ENCODE data around the gene CYREN. TPM values are rescaled to one million over a fixed set of nuclear protein-coding genes. Genes with fewer than 3 reads are reported as not detected.

CYREN gene
- total and polyA plus RNA-seq, 2 donors from 2014 or later = 39.4 to 89.3 TPM

DNA sequence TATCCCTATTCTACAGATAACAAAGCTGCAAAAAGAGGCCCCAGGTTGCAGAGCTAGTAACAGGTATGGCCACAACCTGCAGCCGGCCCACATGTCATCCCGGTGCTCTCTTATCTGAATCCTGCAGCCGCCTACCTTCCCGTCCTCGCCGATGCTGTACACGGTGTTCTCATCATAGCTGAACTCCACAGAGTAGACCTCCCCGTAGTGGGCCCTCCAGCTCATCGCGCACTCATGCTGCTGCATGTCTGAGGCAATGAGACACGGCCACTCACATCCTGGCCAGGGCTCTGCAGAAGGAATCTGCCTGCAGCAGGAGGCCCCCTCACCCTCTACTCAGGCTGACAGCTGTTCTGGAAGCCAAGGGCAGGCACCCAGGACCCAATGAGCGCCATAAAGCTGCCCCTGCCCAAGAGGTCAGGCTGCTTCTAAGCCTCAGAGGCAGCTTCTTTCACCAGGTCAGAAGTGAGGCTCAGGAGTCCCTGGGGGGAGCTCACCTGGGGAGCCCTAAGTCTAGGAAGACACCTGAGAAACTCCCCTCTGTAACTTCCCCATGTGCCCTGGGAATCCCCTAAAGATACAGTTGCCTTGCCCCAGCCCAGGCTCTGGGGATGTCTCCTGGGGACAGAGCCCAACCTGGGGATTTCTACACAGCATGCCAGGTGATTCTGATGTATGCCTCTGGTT lies 17.9 kb upstream of the CYREN start:
- no peak for FAIRE-seq
- intact Hi-C loops (cut with DNase I) = no loop called here
- H3K36me3 ChIP-seq (ENCODE audit: control insufficient read depth in 2 of 3, insufficient read depth in 3 of 3, low read length in 3 of 3) = peaks cover 6 to 86% (median 52%) of the 10 kb centered on the region in 3 donors
- no peak overlapping the region for H3K4me3 ChIP-seq (ENCODE audit: low read length in 3 of 3)
- H3K9me3 ChIP-seq (ENCODE audit: control insufficient read depth in 2 of 3, insufficient read depth in 1 of 3, low read length in 3 of 3) = no peaks in the 10 kb centered on the region
- no peaks in the 10 kb centered on the region for H3K4me1 ChIP-seq (ENCODE audit: control insufficient read depth in 2 of 3, insufficient read depth in 2 of 3, low read depth in 1 of 3, low read length in 3 of 3)
- no peak overlapping the region for H3K9ac ChIP-seq (ENCODE audit: low read length in 3 of 3)
- DNase-seq = no peak
- TF ChIP-seq, protein P1, sequence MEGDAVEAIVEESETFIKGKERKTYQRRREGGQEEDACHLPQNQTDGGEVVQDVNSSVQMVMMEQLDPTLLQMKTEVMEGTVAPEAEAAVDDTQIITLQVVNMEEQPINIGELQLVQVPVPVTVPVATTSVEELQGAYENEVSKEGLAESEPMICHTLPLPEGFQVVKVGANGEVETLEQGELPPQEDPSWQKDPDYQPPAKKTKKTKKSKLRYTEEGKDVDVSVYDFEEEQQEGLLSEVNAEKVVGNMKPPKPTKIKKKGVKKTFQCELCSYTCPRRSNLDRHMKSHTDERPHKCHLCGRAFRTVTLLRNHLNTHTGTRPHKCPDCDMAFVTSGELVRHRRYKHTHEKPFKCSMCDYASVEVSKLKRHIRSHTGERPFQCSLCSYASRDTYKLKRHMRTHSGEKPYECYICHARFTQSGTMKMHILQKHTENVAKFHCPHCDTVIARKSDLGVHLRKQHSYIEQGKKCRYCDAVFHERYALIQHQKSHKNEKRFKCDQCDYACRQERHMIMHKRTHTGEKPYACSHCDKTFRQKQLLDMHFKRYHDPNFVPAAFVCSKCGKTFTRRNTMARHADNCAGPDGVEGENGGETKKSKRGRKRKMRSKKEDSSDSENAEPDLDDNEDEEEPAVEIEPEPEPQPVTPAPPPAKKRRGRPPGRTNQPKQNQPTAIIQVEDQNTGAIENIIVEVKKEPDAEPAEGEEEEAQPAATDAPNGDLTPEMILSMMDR (IDR thresholded peaks at IDR 0.05; ENCODE audit: borderline replicate concordance, extremely low read depth, insufficient read depth) = no peak
- no peak overlapping the region for H3K27ac ChIP-seq (ENCODE audit: low read depth in 2 of 2, low read length in 2 of 2)
- no peaks in the 10 kb centered on the region for H3K27me3 ChIP-seq (ENCODE audit: control insufficient read depth, insufficient read depth, low read length)

DNA sequence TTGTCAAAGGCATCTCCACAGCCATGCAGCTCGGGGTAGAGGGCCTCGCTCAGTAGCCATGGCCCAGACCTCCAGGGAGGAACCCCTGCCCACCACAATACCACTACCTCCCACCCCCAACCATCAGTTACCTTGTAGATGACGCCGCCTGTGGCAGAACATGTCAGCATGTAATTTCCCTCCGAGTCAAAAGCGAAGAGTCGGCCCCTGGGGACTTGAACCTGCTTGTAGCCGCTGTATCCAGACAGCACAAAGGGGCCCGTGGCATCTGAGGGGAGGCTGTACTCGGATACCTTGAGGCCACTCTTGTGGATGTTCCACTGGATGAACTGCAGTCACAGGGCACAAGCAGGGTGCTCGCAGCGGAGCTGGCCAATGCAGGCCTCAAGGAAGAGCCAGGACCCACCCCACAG lies 16.3 kb upstream of the CYREN start:
- Histone ChIP-seq H3K9me3 (ENCODE audit: control insufficient read depth in 2 of 3, insufficient read depth in 1 of 3, low read length in 3 of 3) (peaks cover 0 to 5% (median 0%) of the 10 kb centered on the region in 3 donors), H3K4me1 (ENCODE audit: control insufficient read depth in 2 of 3, insufficient read depth in 2 of 3, low read depth in 1 of 3, low read length in 3 of 3) (no peaks in the 10 kb centered on the region), H3K27ac (ENCODE audit: low read depth in 2 of 2, low read length in 2 of 2) (no peak overlapping the region), H3K4me3 (ENCODE audit: low read length in 3 of 3) (no peak overlapping the region), H3K27me3 (ENCODE audit: control insufficient read depth, insufficient read depth, low read length) (no peaks in the 10 kb centered on the region), H3K9ac (ENCODE audit: low read length in 3 of 3) (no peak overlapping the region), H3K36me3 (ENCODE audit: control insufficient read depth in 2 of 3, insufficient read depth in 3 of 3, low read length in 3 of 3) (peaks cover 8 to 89% (median 51%) of the 10 kb centered on the region in 3 donors)
- TF ChIP-seq, protein P1 (IDR thresholded peaks at IDR 0.05; ENCODE audit: borderline replicate concordance, extremely low read depth, insufficient read depth) = no peak
- DNase-seq (peak in 1 of 5 donors; percentile 22), FAIRE-seq (no peak)
- intact Hi-C loops (cut with DNase I) = no loop called here

DNA sequence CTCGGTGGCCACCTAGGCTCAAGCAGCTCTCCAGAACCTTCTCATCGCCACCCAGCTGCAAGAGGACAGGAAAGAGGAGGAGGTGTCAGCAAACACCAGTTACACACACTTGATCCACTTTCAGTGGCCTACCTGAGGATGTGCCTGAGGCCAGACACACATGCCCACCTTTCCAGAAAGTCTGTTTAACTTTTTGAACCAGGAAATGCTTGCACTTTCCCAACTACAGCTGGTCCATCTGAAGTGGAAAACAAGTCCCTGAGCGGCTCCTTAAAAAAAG lies 15.7 kb upstream of the CYREN start:
- intact Hi-C loops (cut with DNase I) = no loop called here
- Histone ChIP-seq H3K27ac (ENCODE audit: low read depth in 2 of 2, low read length in 2 of 2) (no peak overlapping the region), H3K9me3 (ENCODE audit: control insufficient read depth in 2 of 3, insufficient read depth in 1 of 3, low read length in 3 of 3) (peaks cover 3 to 10% (median 5%) of the 10 kb centered on the region in 3 donors), H3K27me3 (ENCODE audit: control insufficient read depth, insufficient read depth, low read length) (no peaks in the 10 kb centered on the region), H3K36me3 (ENCODE audit: control insufficient read depth in 2 of 3, insufficient read depth in 3 of 3, low read length in 3 of 3) (peaks cover 12 to 89% (median 55%) of the 10 kb centered on the region in 3 donors), H3K9ac (ENCODE audit: low read length in 3 of 3) (no peak overlapping the region), H3K4me1 (ENCODE audit: control insufficient read depth in 2 of 3, insufficient read depth in 2 of 3, low read depth in 1 of 3, low read length in 3 of 3) (no peaks in the 10 kb centered on the region), H3K4me3 (ENCODE audit: low read length in 3 of 3) (no peak overlapping the region)
- TF ChIP-seq, protein P1 (IDR thresholded peaks at IDR 0.05; ENCODE audit: borderline replicate concordance, extremely low read depth, insufficient read depth) = no peak
- no peak for FAIRE-seq
- no peak for DNase-seq

All from kidney (tissue), 14 donors.